NCI-H748 (cell line): ENCODE results near the gene GPR42.
A peak's percentile ranks its signal among the peaks of the same experiment; 100 is the strongest.
"Not testable (repeated sequence)": the region's sequence is repeated elsewhere in the genome, so short reads cannot be mapped to it uniquely, and the experiment has no call there.

Experiments used
- DNase-seq: peaks from one replicate; lab custom pipeline; 2025; ENCODE audit not compliant: unreplicated experiment; lab: John Stamatoyannopoulos, UW

Gene GPR42

DNA sequence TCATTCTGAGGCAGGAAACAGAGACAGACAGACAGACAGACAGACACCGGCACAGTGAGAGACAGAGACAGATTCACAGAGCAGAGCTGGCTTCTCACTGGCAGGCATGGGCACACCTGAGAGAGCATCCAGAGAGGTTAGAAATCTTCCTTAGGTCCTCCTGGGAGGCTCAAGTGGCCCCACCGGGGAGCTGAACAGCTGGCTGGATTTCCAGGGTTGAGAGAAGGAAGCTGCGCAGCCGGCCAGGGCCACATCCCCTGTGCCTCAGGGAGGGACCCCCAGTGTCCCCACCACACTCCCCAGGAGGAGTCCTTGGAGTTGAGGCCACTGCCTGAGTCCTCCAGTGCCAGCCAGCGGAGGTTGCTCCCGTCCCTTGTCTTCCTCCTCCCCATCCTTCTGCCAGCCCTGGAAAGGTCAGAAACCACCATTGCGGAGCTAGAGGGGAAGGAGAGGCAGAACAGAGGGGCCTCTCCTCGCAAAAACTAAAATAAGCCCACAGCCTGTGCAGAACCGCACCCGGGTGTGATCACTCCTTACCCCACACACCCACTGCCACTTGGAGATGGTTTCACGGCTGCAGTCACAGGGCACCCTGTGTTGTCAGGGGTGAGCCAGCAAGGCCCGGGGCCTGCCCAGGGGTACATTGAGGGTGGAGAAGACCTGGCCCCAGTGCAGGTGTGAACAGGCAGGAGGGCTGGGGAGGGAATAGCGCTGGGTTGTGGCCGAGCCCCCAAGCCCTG, 8.4 kb upstream of the GPR42 start:
- DNase-seq = no peak

DNA sequence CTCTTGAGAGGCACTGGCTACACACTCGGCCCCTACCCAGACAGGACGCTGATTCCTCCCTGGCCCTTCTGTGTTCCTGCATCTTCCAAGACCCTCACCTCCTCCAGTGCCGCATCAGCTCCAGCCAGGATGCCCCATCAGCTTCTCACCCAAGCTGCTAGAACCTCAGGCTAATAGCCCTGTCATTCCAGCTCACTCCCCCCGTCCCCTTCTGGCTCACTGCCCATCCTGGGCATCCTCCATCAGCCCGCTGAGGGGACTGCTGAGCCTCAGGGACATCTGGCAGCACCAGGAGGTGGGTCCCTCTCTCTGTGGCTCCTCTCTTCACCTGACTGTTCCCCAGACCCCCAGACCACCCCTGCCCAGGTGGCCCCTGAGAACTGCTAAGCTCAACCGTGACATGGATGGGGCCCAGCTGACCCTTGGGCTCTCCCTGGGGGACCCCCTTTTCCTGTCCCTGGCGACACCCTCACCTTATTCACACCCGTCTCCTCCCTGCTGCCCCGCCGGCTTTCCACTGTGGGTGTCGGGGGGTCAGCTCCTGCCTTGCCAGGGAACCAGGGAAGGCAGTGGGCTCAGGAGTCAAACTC, 7.8 kb upstream of the GPR42 start:
- DNase-seq = no peak

DNA sequence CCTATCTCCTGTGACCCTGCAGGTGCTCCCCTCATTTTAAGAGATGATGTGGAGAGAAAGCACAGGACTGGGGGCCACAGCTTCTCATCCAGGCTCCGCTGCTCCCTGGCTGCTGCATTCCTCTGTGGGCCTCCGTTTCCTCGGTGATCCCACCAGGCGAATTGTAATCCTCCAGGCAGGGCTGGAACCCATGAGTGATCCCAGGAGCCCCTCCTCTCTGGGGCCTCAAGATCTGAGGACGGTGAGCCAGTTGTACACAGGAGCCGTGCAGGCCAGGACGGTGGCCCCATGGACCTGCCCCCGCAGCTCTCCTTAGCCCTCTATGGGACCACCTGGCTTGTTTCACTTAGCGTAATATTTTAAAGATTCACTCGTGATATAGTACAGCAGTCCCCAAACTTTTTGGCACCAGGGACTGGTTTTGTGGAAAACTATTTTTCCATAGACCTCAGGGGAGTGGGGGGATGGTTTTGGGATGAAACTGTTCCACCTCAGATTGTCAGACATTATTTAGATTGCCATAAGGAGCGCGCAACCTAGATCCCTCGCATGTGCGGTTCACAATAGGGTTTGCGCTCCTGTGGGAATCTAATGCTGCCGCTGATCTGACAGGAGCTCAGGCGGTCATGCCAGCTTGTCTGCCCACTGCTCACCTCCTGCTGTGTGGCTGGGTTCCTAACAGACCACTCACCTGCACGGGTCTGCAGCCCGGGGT, 7.0 kb upstream of the GPR42 start:
- no peak for DNase-seq

DNA sequence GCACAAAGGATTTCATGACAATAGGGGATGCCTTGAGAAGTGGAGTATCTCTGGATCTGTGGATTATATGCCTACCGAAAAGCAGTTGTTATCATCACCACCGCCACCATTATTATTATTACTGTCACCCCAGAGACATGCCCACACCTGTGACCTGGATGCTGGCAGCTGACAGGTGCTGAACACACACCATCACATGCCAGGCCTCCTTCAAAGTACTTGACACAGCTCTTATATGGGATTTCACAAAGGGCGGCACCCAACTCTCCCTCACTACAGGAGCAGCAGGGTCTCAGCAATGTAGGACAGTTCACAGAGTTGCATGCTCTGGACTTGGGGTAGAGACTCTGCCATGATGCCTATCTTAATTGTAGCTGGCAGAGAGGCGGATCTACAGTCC, 5.6 kb upstream of the GPR42 start:
- DNase-seq = no peak

DNA sequence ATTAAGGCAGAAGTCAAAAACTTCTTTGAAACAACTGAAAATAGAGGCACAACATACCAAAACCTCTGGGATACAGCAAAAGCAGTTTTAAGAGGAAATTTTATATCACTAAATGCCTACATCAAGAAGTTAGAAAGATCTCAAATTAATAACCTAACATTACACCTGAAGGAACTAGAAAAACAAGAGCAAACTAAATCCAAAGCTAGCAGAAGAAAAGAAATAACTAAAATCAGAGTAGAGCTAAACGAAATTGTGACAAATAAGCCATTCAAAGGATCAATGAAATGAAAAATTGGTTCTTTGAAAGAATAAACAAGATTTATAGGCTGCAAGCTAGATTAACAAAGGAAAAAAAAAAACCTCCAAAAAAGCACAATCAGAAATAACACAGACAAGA, 2.5 kb upstream of the GPR42 start:
- no peak for DNase-seq

DNA sequence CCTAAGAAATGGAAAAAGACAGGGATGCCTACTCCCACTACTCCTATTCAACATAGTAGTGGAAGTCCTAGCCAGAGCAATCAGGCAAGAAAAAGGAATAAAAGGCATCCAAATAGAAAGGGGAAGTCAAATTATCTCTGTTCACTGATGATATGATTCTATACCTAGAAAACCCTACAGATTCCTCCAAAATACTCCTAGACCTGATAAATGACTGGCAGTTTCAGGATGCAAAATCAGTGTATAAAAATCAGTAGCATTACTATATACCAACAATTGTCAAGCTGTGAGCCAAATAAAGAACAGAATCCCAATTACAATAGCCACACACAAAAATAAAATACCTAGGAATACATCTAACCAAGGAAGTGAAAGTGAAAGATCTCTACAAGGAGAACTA, 1.3 kb upstream of the GPR42 start:
- DNase-seq = no peak

DNA sequence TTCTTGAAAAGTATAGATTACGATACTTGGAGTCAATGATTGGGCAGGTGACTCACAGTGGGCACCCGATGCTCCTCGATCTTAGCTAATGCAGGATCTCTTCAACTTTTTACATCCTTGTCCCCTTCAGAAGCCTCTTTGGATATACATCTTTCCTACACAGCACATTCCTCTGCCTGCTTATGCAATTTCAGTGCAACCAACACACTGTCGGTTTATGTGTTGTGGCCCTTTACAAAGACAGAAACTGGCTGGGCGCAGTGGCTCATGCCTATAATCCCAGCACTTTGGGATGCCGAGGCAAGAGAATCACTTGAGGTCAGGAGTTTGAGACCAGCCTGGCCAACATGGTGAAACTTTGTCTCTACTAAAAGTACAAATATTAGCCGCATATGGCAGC, 2.6 kb downstream of the GPR42 start:
- DNase-seq = no peak

DNA sequence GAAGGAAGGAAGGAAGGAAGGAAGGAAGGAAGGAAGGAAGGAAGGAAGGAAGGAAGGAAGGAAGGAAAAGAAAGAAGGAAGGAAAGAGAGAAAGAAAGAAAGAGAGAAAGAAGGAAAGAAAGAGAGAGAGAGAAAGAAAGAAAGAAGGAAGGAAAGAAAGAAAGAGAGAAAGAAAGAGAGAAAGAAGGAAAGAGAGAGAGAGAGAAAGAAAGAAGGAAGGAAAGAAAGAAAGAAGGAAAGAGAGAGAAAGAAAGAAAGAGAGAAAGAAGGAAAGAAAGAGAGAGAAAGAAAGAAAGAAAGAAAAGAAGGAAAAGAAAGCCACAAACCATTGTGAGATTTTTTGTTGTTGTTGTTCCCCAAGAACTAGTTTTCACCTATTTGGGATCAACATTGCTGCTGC, 3.2 kb downstream of the GPR42 start:
- not testable (repeated sequence) for DNase-seq

DNA sequence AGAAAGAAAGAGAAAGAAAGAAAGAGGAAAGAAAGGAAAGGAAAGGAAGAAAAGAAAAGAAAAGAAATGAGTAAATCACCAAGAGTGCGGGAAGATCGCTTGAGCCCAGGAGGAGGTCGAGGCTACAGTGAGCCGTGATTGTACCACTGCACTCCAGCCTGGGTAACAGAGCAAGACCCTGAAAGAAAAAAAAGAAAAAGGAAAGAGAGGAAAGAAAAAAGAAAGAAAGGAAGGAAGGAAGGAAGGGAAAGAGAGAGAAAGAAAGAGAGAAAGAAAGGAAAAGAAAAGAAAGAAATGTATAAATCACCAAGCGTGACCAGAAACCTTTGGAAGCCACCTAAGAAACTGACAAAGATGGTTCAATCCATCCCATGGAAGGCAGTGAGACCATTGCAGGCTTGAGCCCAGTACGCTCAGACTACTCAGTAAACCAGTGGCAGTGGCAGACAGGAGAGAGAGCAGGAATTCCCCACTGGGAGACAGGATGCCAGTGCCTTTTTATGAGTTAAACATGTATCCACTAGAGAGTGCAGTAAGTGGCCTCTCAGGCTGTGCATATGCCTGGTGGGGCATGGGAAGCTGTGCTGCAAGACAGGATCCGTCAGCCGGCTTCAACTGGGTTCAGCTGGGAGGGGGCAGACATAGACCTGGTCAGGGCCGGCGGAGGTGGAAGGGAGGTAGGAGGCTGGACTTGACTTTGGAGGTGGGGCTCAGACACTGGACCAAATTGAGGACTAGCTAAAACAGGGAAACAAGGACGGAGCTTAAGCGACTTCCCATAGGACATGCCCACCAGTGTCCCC, 4.8 kb downstream of the GPR42 start:
- peak; percentile 14 for DNase-seq

DNA sequence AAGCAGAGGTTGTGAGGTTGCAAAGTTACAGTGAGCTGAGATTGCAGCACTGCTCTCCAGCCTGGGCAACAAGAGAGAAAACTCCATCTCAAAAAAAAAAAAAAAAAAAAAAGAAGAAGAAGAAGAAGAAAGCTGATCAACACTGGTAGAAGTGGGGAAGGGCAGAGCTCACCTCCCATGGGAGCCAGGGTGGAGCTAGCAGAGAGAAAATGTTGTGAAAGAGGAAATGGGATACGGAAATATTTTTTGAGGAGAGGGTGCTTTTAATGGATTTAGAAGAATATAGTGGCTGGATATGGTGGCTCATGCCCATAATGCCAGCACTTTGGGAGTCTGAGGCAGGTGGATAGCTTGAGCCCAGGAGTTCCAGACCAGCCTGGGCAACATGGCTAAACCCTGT, 6.8 kb downstream of the GPR42 start:
- no peak for DNase-seq

DNA sequence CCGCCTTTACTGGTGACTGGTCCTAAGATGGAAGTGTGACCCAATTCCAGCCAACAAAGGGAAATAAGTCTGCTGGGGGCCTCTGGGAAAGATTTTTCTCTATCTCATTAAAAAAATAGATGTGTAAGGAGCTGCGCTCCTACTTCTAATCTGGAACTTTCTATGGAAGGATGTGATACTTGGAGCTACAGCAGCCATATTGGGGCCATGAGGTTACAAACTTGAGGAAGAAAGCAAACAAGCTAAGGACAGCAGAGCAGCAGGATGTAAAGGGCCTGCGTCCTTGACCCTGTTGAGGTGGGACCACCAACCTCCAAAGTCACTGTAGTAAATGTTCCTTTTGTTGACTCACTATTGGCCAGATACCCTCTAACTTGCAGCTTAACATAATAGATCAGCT, 7.5 kb downstream of the GPR42 start:
- DNase-seq = no peak

DNA sequence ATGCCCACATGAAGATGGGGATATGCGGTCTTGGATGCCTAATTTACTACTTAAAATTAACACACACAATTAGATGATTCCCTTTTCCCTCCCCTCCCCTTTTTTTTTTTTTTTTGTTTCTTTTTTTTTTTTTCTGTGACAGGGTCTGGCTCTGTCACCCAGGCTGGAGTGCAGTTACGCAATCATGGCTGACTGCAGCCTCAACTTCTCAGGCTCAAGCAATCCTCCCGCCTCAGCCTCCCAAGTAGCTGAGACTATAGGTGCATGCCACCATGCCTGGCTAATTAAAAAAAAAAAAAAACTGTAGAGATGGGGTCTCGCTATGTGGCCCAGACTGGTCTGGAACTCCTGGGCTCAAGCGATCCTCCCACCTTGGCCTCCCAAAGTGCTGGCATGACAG, 8.7 kb downstream of the GPR42 start:
- DNase-seq = not testable (repeated sequence)

DNA sequence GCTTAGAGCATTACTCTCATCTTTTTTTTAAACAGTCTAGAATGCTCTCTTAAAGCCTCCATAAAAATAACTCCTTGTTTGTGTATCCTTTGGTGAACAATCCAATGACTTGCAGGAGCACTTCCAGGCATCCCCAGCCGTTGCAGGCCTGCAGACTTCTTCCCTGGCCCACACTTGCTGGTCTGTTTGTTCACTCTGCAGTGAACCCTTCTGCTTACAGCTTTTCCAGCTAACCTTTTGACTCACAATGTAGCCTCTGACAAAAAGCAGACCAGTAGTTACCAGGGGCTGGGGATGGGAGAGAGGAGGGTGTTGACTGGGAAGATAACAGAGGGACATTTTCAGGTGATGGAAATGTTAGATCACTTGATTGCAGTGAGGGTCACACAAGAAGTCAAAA, 9.1 kb downstream of the GPR42 start:
- DNase-seq = no peak

DNA sequence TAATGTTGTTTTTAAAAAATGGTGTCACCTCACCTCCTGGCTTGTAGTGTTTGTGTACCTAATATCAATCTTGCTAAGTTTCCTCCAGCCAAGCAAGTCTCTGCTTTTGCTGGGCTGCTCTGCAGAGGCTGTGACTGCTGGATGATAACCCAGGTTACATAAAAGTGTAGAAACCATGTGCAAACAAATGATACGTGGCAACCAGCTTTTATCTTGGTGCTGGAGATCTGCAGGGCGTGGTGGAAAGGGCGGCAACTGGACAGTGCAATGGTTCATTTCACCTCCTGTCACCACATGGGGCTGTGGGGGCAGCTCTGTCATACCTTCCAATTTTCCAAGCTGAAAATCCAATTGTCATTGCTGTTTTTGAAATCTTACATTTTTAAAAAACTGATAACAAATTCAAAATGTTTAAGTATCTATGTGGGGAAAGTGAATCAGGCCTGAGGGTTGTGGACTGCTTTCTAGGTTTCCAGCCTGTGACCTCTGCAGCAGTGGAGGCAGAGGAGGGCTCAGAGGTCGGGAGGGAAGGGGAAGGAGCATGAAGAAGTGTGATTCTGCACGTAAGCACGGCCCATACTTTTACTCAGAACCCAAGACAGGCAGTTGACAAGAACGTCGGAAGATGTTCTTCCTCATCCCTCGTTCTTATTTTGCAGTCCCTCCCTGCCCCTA, 9.7 kb downstream of the GPR42 start:
- no peak for DNase-seq

DNA sequence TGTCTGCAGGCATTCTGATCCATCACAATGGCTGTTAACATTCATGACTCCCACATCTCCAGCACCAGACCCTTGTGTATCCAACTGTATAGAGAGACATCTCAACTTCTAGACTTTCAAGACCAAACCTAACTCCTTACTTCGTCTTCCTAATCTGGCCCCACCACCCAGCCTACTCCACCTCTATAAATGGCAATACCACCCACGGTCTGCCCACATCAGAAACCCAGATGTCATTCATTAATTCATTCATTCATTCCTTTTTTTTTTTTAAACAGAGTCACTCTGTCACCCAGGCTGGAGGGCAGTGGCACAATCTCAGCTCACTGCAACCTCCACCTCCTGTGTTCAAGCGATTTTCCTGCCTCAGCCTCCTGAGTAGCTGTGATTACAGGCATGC, 10.4 kb downstream of the GPR42 start:
- DNase-seq = no peak

DNA sequence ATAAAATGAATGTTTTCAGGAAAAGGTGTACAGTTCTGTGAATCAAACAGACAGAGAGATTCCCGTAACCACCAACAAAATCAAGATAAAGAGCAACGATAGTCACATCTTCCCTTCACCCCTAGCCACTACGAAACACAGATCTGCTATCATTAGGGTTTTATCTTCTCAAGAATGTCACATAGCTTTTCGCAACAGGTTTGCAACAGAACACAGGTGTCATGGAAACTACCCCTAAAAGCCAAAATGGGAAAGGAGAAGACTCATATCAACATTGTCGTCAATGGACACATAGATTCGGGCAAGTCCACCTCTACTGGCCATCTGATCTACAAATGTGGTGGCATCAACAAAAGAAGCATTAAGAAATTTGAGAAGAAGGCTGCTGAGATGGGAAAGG, 11.1 kb downstream of the GPR42 start:
- no peak for DNase-seq

DNA sequence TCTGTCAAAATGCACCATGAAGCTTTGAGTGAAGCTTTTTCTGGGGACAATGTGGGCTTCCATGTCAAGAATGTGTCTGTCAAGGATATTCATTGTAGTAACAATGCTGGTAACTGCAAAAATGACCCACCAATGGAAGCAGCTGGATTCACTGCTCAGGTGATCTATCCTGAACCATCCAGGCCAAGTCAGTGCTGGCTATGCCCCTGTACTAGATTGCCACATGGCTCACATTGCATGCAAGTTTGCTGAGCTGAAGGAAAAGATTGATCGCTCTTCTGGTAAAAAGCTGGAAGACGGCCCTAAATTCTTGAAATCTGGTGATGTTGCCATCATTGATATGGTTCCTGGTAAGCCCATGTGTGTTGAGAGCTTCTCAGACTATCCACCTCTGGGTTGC, 12.7 kb downstream of the GPR42 start:
- no peak for DNase-seq

DNA sequence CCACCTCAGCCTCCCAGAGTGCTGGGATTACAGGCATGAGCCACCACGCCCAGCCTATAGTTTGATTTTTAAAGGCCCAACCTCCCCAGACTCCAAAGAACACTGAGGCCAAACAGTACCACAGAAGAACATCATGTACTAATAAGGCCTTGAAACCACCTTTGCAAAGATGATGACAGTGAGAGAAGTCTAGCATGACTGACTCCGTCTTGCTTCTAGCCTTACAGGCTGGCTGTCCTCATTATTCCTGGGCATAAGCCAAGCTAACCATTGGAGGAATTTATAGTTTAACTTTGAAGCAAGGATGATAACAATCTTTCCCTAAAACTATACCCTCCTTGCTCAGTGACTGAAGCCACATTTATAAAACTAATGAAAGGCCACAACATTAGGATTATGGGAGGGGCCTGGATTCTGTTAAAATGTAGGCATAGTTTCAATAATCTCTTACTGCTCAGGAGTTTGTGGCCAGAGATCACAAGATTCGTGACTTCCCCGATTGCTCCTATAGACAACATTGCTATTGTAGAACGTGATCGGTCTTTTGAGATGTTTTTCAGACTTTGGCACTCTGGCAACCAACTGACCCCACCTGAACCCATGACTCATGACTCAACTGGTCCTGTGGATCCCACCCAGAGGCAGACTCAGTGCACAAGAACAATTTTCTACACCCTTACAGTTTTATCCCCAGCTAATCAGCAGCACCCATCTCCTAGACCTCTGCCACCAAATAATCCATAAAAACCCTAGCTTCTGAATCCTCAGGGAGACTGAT, 17.6 kb downstream of the GPR42 start:
- no peak for DNase-seq

DNA sequence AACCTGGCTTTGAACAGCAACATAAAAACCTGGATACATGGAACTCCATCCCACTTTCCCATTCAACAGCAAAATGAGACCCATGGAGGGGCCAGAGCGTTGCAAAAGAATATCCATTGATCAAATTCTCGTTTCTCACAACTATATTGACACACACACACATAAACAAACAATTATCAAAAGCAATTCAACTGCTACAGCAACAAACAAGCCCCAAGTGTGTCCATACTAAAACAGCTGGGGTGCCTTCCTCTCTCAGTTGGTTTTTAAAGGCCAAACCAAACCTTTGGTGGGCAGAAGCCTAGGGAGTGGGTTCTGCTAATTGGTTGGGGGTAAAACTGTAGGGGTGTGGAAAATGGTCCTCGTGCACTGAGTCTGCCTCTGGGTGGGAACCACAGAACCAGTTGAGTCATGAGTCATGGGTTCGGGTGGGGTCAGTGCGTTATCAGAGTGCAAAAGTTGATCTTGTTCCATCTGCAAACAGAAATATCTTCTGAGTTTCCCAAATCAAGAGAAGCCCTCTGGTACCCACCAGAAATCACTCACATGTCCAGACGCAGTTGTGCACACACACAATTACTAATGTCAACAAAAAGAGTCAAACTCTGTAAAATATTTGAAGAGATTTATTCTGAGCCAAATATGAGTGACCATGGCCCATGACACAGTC, 18.5 kb downstream of the GPR42 start:
- DNase-seq = no peak
